Measurements from ENCODE around the gene TIFAB.

Gene TIFAB

GRCh38 chr5:135487839-135488514 is 35.8 kb upstream of the TIFAB start:
- Mint-ChIP-seq H3K4me3 (no peak overlapping the region), H3K4me1 (peaks cover 10 to 39% of the 10 kb centered on the region in 2 donors), H3K36me3 (no peaks in the 10 kb centered on the region), H3K27ac (no peak overlapping the region), H3K27me3 (peaks cover 60 to 75% of the 10 kb centered on the region in 2 donors), H3K9me3 (peaks cover 0 to 1% of the 10 kb centered on the region in 2 donors)
- ATAC-seq (replicated peaks), result no peak
- no peak for DNase-seq

GRCh38 chr5:135487037-135487395 is 34.9 kb upstream of the TIFAB start:
- peaks cover 10 to 39% of the 10 kb centered on the region in 2 donors for H3K4me1 Mint-ChIP-seq
- H3K27me3 Mint-ChIP-seq, result peaks cover 51 to 67% of the 10 kb centered on the region in 2 donors
- H3K4me3 Mint-ChIP-seq, result no peak overlapping the region
- DNase-seq (no peak), ATAC-seq (replicated peaks) (no peak)
- peaks cover 0 to 1% of the 10 kb centered on the region in 2 donors for H3K9me3 Mint-ChIP-seq
- no peaks in the 10 kb centered on the region for H3K36me3 Mint-ChIP-seq
- H3K27ac Mint-ChIP-seq, result no peak overlapping the region

GRCh38 chr5:135486131-135487036 is 34.2 kb upstream of the TIFAB start:
- H3K27ac Mint-ChIP-seq, result no peak overlapping the region
- no peaks in the 10 kb centered on the region for H3K36me3 Mint-ChIP-seq
- peaks cover 0 to 1% of the 10 kb centered on the region in 2 donors for H3K9me3 Mint-ChIP-seq
- H3K4me3 Mint-ChIP-seq, result no peak overlapping the region
- DNase-seq (no peak), ATAC-seq (replicated peaks) (no peak)
- peaks cover 10 to 35% of the 10 kb centered on the region in 2 donors for H3K4me1 Mint-ChIP-seq
- H3K27me3 Mint-ChIP-seq, result peaks cover 49 to 61% of the 10 kb centered on the region in 2 donors

GRCh38 chr5:135484674-135485086 is 32.5 kb upstream of the TIFAB start:
- Mint-ChIP-seq H3K27ac (no peak overlapping the region), H3K4me3 (no peak overlapping the region), H3K36me3 (no peaks in the 10 kb centered on the region), H3K4me1 (peaks cover 5 to 18% of the 10 kb centered on the region in 2 donors), H3K27me3 (peaks cover 45 to 53% of the 10 kb centered on the region in 2 donors), H3K9me3 (no peaks in the 10 kb centered on the region)
- DNase-seq (no peak), ATAC-seq (replicated peaks) (no peak)

- Mint-ChIP-seq H3K27me3 (peaks cover 37 to 44% of the 10 kb centered on the region in 2 donors), H3K9me3 (no peaks in the 10 kb centered on the region), H3K4me3 (no peak overlapping the region), H3K36me3 (no peaks in the 10 kb centered on the region), H3K4me1 (peaks cover 0 to 4% of the 10 kb centered on the region in 2 donors), H3K27ac (no peak overlapping the region)
- ATAC-seq (replicated peaks) (no peak), DNase-seq (no peak)
Observed at GRCh38 chr5:135483254-135483653, 31.1 kb upstream of the TIFAB start.

GRCh38 chr5:135482381-135482933 is 30.3 kb upstream of the TIFAB start:
- H3K4me1 Mint-ChIP-seq, result no peaks in the 10 kb centered on the region
- no peak overlapping the region for H3K27ac Mint-ChIP-seq
- DNase-seq, result no peak
- H3K9me3 Mint-ChIP-seq, result no peaks in the 10 kb centered on the region
- H3K27me3 Mint-ChIP-seq, result peaks cover 29 to 37% of the 10 kb centered on the region in 2 donors
- ATAC-seq (replicated peaks), result no peak
- no peaks in the 10 kb centered on the region for H3K36me3 Mint-ChIP-seq
- H3K4me3 Mint-ChIP-seq, result no peak overlapping the region

- Mint-ChIP-seq H3K4me3 (no peak overlapping the region), H3K27ac (no peak overlapping the region), H3K4me1 (no peaks in the 10 kb centered on the region), H3K9me3 (no peaks in the 10 kb centered on the region), H3K36me3 (no peaks in the 10 kb centered on the region), H3K27me3 (peaks cover 27 to 32% of the 10 kb centered on the region in 2 donors)
- no peak for ATAC-seq (replicated peaks)
- no peak for DNase-seq
Observed at GRCh38 chr5:135481909-135482311, 29.8 kb upstream of the TIFAB start.

GRCh38 chr5:135481387-135481786 is 29.2 kb upstream of the TIFAB start:
- DNase-seq (no peak), ATAC-seq (replicated peaks) (peak in 1 of 2 donors; percentile 18)
- Mint-ChIP-seq H3K27me3 (peaks cover 27 to 32% of the 10 kb centered on the region in 2 donors), H3K4me1 (no peaks in the 10 kb centered on the region), H3K9me3 (no peaks in the 10 kb centered on the region), H3K27ac (no peak overlapping the region), H3K36me3 (no peaks in the 10 kb centered on the region), H3K4me3 (no peak overlapping the region)

GRCh38 chr5:135480511-135480910 is 28.4 kb upstream of the TIFAB start:
- ATAC-seq (replicated peaks), result no peak
- no peak for DNase-seq
- Mint-ChIP-seq H3K36me3 (no peaks in the 10 kb centered on the region), H3K27me3 (peaks cover 24 to 29% of the 10 kb centered on the region in 2 donors), H3K9me3 (no peaks in the 10 kb centered on the region), H3K27ac (no peak overlapping the region), H3K4me3 (no peak overlapping the region), H3K4me1 (no peaks in the 10 kb centered on the region)

- ATAC-seq (replicated peaks) (no peak), DNase-seq (no peak)
- Mint-ChIP-seq H3K4me3 (no peak overlapping the region), H3K9me3 (no peaks in the 10 kb centered on the region), H3K36me3 (no peaks in the 10 kb centered on the region), H3K27ac (no peak overlapping the region), H3K4me1 (no peaks in the 10 kb centered on the region), H3K27me3 (peaks cover 22 to 30% of the 10 kb centered on the region in 2 donors)
Observed at GRCh38 chr5:135478938-135479337, 26.8 kb upstream of the TIFAB start.

GRCh38 chr5:135477613-135478066 is 25.5 kb upstream of the TIFAB start:
- ATAC-seq (replicated peaks), result no peak
- Mint-ChIP-seq H3K4me3 (no peak overlapping the region), H3K27me3 (peaks cover 22 to 37% of the 10 kb centered on the region in 2 donors), H3K27ac (no peak overlapping the region), H3K36me3 (no peaks in the 10 kb centered on the region), H3K9me3 (no peaks in the 10 kb centered on the region), H3K4me1 (no peaks in the 10 kb centered on the region)
- no peak for DNase-seq

- no peak overlapping the region for H3K4me3 Mint-ChIP-seq
- H3K9me3 Mint-ChIP-seq, result no peaks in the 10 kb centered on the region
- H3K27me3 Mint-ChIP-seq, result peaks cover 26 to 37% of the 10 kb centered on the region in 2 donors
- DNase-seq, result no peak
- H3K27ac Mint-ChIP-seq, result no peak overlapping the region
- ATAC-seq (replicated peaks), result no peak
- H3K36me3 Mint-ChIP-seq, result no peaks in the 10 kb centered on the region
- H3K4me1 Mint-ChIP-seq, result no peaks in the 10 kb centered on the region
Observed at GRCh38 chr5:135476615-135477581, 24.7 kb upstream of the TIFAB start.

- Mint-ChIP-seq H3K27me3 (peaks cover 18 to 30% of the 10 kb centered on the region in 2 donors), H3K36me3 (no peaks in the 10 kb centered on the region), H3K27ac (no peak overlapping the region), H3K4me1 (no peaks in the 10 kb centered on the region), H3K9me3 (no peaks in the 10 kb centered on the region), H3K4me3 (no peak overlapping the region)
- ATAC-seq (replicated peaks), result no peak
- no peak for DNase-seq
Observed at GRCh38 chr5:135473956-135474670, 22.0 kb upstream of the TIFAB start.
